Loucy (cell line): ENCODE results near the gene JARID2.
A peak's percentile ranks its signal among the peaks of the same experiment; 100 is the strongest.

ENCODE experiments used
- H2AFZ ChIP-seq: fragments of 200-600 bp; sonication (generic); 2 replicates; pipeline ENCODE4 v1.6.0; 2016; ENCODE audit warnings: antibody characterized with exemption, mild to moderate bottlenecking, low read length, moderate library complexity
- H3F3A ChIP-seq: fragments of 200-600 bp; 2 replicates; pipeline ENCODE4 v1.6.0; 2016; ENCODE audit warnings: antibody characterized with exemption, low read depth, mild to moderate bottlenecking
- H3K27me3 ChIP-seq: fragments of 200-600 bp; sonication (generic); 2 replicates; pipeline ENCODE4 v1.6.1; 2014; ENCODE audit warnings: low read length, mild to moderate bottlenecking; ENCODE audit not compliant: insufficient read depth, poor library complexity, severe bottlenecking
- H3K36me3 ChIP-seq: fragments of 200-600 bp; sonication (generic); 2 replicates; pipeline ENCODE4 v1.6.1; 2016; ENCODE audit warnings: low read length; ENCODE audit not compliant: insufficient read depth
- H3K4me1 ChIP-seq: fragments of 200-600 bp; sonication (generic); 2 replicates; pipeline ENCODE4 v1.5.1; 2014; ENCODE audit warnings: low read length, mild to moderate bottlenecking; ENCODE audit not compliant: insufficient read depth, poor library complexity, severe bottlenecking
- H3K4me2 ChIP-seq: fragments of 200-600 bp; sonication (generic); 2 replicates; pipeline ENCODE4 v1.6.0; 2014; ENCODE audit warnings: antibody characterized with exemption, low read length, low read depth, mild to moderate bottlenecking; ENCODE audit not compliant: poor library complexity, severe bottlenecking
- H3K4me3 ChIP-seq: fragments of 200-600 bp; sonication (generic); 2 replicates; pipeline ENCODE4 v1.5.1; 2014; ENCODE audit warnings: low read length, mild to moderate bottlenecking, mixed read lengths; ENCODE audit not compliant: poor library complexity, severe bottlenecking
- H3K79me2 ChIP-seq: fragments of 200-600 bp; sonication (generic); 2 replicates; pipeline ENCODE4 v1.6.1; 2014; ENCODE audit warnings: low read length; ENCODE audit not compliant: insufficient read depth
- H3K9ac ChIP-seq: fragments of 200-600 bp; sonication (generic); 2 replicates; pipeline ENCODE4 v1.6.0; 2014; ENCODE audit warnings: mild to moderate bottlenecking, low read depth, low read length, moderate library complexity; ENCODE audit not compliant: poor library complexity, severe bottlenecking
- H3K9me2 ChIP-seq: fragments of 200-600 bp; sonication (generic); replicated peaks from 2 replicates; pipeline ENCODE4 v1.6.1; 2016; ENCODE audit warnings: low read depth, low read length, mixed read lengths
- H3K9me3 ChIP-seq: fragments of 200-600 bp; sonication (generic); 2 replicates; pipeline ENCODE4 v1.6.1; 2014; ENCODE audit warnings: mild to moderate bottlenecking, antibody characterized with exemption, low read length, low read depth; ENCODE audit not compliant: insufficient read depth
- H4K20me1 ChIP-seq: fragments of 200-600 bp; sonication (generic); 2 replicates; pipeline ENCODE4 v1.6.0; 2014; ENCODE audit warnings: antibody characterized with exemption, low read length, mild to moderate bottlenecking; ENCODE audit not compliant: insufficient read depth, poor library complexity, severe bottlenecking
- CTCF ChIP-seq: fragments of 200-600 bp; sonication (generic); conservative IDR thresholded peaks from 2 replicates; pipeline ENCODE4 v1.5.1; 2014; ENCODE audit warnings: mild to moderate bottlenecking, antibody characterized with exemption, low read length
- EZH2phosphoT487 ChIP-seq: fragments of 200-600 bp; IDR thresholded peaks from 2 replicates; pipeline ENCODE4 v1.6.1; 2018; ENCODE audit warnings: antibody characterized with exemption, mild to moderate bottlenecking, moderate library complexity, borderline replicate concordance

The JARID2 gene

GRCh38 chr6:15239616-15240364 is 6.1 kb upstream of the JARID2 start:
- H3K4me2 ChIP-seq: no peak overlapping the region
- TF ChIP-seq CTCF: no peak
- H3F3A ChIP-seq: 0 out of 2 replicates have a peak, but pooled peaks cover 3% of the 10 kb centered on the region
- no peak overlapping the region for H3K4me3 ChIP-seq
- no peak overlapping the region for H3K9ac ChIP-seq
- H3K9me3 ChIP-seq: no peaks in the 10 kb centered on the region
- H3K4me1 ChIP-seq: peaks cover 17% of the 10 kb centered on the region
- no peaks in the 10 kb centered on the region for H4K20me1 ChIP-seq
- H3K9me2 ChIP-seq: no peaks in the 10 kb centered on the region
- no peak overlapping the region for H2AFZ ChIP-seq
- no peaks in the 10 kb centered on the region for H3K27me3 ChIP-seq
- H3K36me3 ChIP-seq: no peaks in the 10 kb centered on the region
- peaks cover 18% of the 10 kb centered on the region for H3K79me2 ChIP-seq

GRCh38 chr6:15242503-15242902 is 3.4 kb upstream of the JARID2 start:
- Histone ChIP-seq H3F3A (0 out of 2 replicates have a peak, but pooled peaks cover 3% of the 10 kb centered on the region), H4K20me1 (peaks cover 15% of the 10 kb centered on the region), H3K9me2 (no peaks in the 10 kb centered on the region), H3K4me2 (no peak overlapping the region), H2AFZ (no peak overlapping the region), H3K9ac (no peak overlapping the region), H3K36me3 (no peaks in the 10 kb centered on the region), H3K4me1 (peaks cover 17% of the 10 kb centered on the region), H3K4me3 (no peak overlapping the region), H3K79me2 (peaks cover 37% of the 10 kb centered on the region), H3K27me3 (peaks cover 15% of the 10 kb centered on the region), H3K9me3 (no peaks in the 10 kb centered on the region)
- TF ChIP-seq CTCF: no peak
- no peak for TF ChIP-seq EZH2phosphoT487

GRCh38 chr6:15242937-15243614 is 2.8 kb upstream of the JARID2 start:
- Histone ChIP-seq H4K20me1 (peaks cover 19% of the 10 kb centered on the region), H2AFZ (no peak overlapping the region), H3K9ac (no peak overlapping the region), H3K27me3 (peaks cover 19% of the 10 kb centered on the region), H3K4me1 (peaks cover 17% of the 10 kb centered on the region), H3K4me2 (peak overlapping the region; percentile 72), H3K79me2 (peaks cover 43% of the 10 kb centered on the region), H3K4me3 (no peak overlapping the region), H3F3A (peaks cover 6% of the 10 kb centered on the region; the same call in 1 of the 2 replicates), H3K36me3 (no peaks in the 10 kb centered on the region), H3K9me3 (no peaks in the 10 kb centered on the region), H3K9me2 (no peaks in the 10 kb centered on the region)
- TF ChIP-seq EZH2phosphoT487: no peak
- no peak for TF ChIP-seq CTCF
